K562 (cell line): ENCODE results near the gene HES4. TPM values are rescaled to one million over a fixed set of nuclear protein-coding genes. Genes with fewer than 3 reads are reported as not detected.

ENCODE experiments used
- BHLHE40 ChIP-seq: IDR thresholded peaks from 2 replicates; pipeline ENCODE4 v1.6.1; 2011; ENCODE audit warnings: low read length, improper control_type of control experiment
- CC2D1A ChIP-seq: fragments of 450-650 bp; IDR thresholded peaks from 2 replicates; pipeline ENCODE4 v1.6.1; 2017; ENCODE audit warnings: mild to moderate bottlenecking
- ETV5 ChIP-seq: sonication (generic); formaldehyde crosslinking; IDR thresholded peaks from 2 replicates; pipeline ENCODE4 v1.4.0; 2020; ENCODE audit warnings: low read depth, mild to moderate bottlenecking, missing genetic modification reagents
- GABPB2 ChIP-seq: fragments of 250-450 bp; sonication (Bioruptor Pico); conservative IDR thresholded peaks from 2 replicates; pipeline ENCODE4 v1.5.1; 2021; ENCODE audit warnings: mild to moderate bottlenecking
- HMGN3 ChIP-seq: IDR thresholded peaks from 2 replicates; pipeline ENCODE4 v1.6.1; 2011; ENCODE audit warnings: borderline replicate concordance, low read depth, mild to moderate bottlenecking, mixed read lengths, low read length; ENCODE audit not compliant: insufficient read length; ENCODE audit errors: extremely low read depth
- MECOM ChIP-seq: fragments of 250-450 bp; sonication (Bioruptor Pico); IDR thresholded peaks from 2 replicates; pipeline ENCODE4 v1.8.0; 2022; ENCODE audit warnings: inconsistent platforms
- PHB ChIP-seq: fragments of 250-450 bp; sonication (Bioruptor Pico); IDR thresholded peaks from 2 replicates; pipeline ENCODE4 v1.5.0; 2021
- PHF20 ChIP-seq: fragments of 450-650 bp; IDR thresholded peaks from 2 replicates; pipeline ENCODE4 v1.6.1; 2018; ENCODE audit not compliant: partially characterized antibody
- RBM14 ChIP-seq: fragments of 200-400 bp; formaldehyde crosslinking; IDR thresholded peaks from 2 replicates; pipeline ENCODE4 v1.6.1; 2018; ENCODE audit warnings: low read depth, mild to moderate bottlenecking, low read length, moderate library complexity, borderline replicate concordance; ENCODE audit not compliant: insufficient read depth
- RUNX1 ChIP-seq: sonication (generic); IDR thresholded peaks from 2 replicates; pipeline ENCODE4 v1.6.1; 2016; ENCODE audit warnings: antibody characterized with exemption, low read depth
- STAG1 ChIP-seq: sonication (generic); formaldehyde crosslinking; IDR thresholded peaks from 2 replicates; pipeline ENCODE4 v1.5.0; 2020; ENCODE audit warnings: missing genetic modification reagents, borderline replicate concordance
- U2AF2 ChIP-seq: fragments of 200-400 bp; formaldehyde crosslinking; optimal IDR thresholded peaks from 2 replicates; pipeline ENCODE3; 2017; ENCODE audit warnings: low read depth, mild to moderate bottlenecking, low read length
- ZFP36 ChIP-seq: fragments of 150-350 bp; IDR thresholded peaks from 2 replicates; pipeline ENCODE4 v1.6.1; 2018; ENCODE audit warnings: low read length, low read depth; ENCODE audit not compliant: partially characterized antibody
- ZNF253 ChIP-seq: fragments of 250-450 bp; sonication (Bioruptor Pico); conservative IDR thresholded peaks from 2 replicates; pipeline ENCODE4 v1.6.1; 2021; ENCODE audit warnings: mild to moderate bottlenecking
- ZNF668 ChIP-seq: fragments of 250-450 bp; sonication (Bioruptor Pico); IDR thresholded peaks from 2 replicates; pipeline ENCODE4 v1.8.0; 2022; ENCODE audit warnings: mild to moderate bottlenecking, inconsistent platforms
- polyA plus RNA-seq, 8 experiments: library from polyadenylated mRNA; depleted of rRNA in 4 of 8; stranded (reverse) in 5 of 8; unstranded in 3 of 8; fragments of >200 nt; fragmentation: Nextera tagmentation in 2 of 8; fragmentation: Illumina TruSeq in 1 of 8; extraction: Ambion mirVana in 2 of 8; extraction: Trizol in 1 of 8; gene quantifications; 2 replicates each; pipeline versions ENCODE4 v1.2.1 to v1.2.3, GENCODE V29; 2011 to 2014; ENCODE audit warnings: inconsistent platforms in 1 of 8, missing spikeins in 1 of 8
- total RNA-seq, 7 experiments: library from RNA; depleted of rRNA in 6 of 7; stranded (reverse); fragments of >200 nt in 6 of 7; fragmentation: Illumina TruSeq in 2 of 7; extraction: Trizol in 2 of 7; gene quantifications; 2 replicates each; pipeline versions ENCODE4 v1.2.1 to v1.2.3, GENCODE V29; 2011 to 2021; ENCODE audit warnings: low replicate concordance in 1 of 7
- TF ChIP-seq, protein P1 (sequence below): sonication (generic); formaldehyde crosslinking; IDR thresholded peaks from 2 replicates; pipeline ENCODE4 v1.8.0; 2022; ENCODE audit warnings: mild to moderate bottlenecking, missing genetic modification reagents
- TF ChIP-seq, protein P2 (sequence below), 3 experiments: fragments of 200-800 bp in 1 of 3; sonication (Bioruptor generic) in 1 of 3; sonication (generic) in 1 of 3; formaldehyde crosslinking in 1 of 3; IDR thresholded peaks; 2 replicates each; pipeline versions ENCODE4 v1.6.1 to v1.8.0; 2016 to 2022; ENCODE audit warnings: mild to moderate bottlenecking in 2 of 3, missing compliant biosample characterization in 2 of 3, missing genetic modification characterization in 2 of 3, missing genetic modification reagents in 1 of 3
- TF ChIP-seq, protein P3 (sequence below), 2 experiments: fragments of 450-650 bp; IDR thresholded peaks; 2 replicates each; pipeline ENCODE4 v1.6.1; 2018; ENCODE audit warnings: mild to moderate bottlenecking in 2 of 2, low read depth in 1 of 2; ENCODE audit not compliant: partially characterized antibody in 2 of 2

The HES4 gene
- total and polyA plus RNA-seq, 9 of the 15 experiments (the other 6 are each of a cell fraction or from before 2014, with no cell fraction given): 0.21 to 43.7 (median 5.3) TPM; not detected in 2

DNA sequence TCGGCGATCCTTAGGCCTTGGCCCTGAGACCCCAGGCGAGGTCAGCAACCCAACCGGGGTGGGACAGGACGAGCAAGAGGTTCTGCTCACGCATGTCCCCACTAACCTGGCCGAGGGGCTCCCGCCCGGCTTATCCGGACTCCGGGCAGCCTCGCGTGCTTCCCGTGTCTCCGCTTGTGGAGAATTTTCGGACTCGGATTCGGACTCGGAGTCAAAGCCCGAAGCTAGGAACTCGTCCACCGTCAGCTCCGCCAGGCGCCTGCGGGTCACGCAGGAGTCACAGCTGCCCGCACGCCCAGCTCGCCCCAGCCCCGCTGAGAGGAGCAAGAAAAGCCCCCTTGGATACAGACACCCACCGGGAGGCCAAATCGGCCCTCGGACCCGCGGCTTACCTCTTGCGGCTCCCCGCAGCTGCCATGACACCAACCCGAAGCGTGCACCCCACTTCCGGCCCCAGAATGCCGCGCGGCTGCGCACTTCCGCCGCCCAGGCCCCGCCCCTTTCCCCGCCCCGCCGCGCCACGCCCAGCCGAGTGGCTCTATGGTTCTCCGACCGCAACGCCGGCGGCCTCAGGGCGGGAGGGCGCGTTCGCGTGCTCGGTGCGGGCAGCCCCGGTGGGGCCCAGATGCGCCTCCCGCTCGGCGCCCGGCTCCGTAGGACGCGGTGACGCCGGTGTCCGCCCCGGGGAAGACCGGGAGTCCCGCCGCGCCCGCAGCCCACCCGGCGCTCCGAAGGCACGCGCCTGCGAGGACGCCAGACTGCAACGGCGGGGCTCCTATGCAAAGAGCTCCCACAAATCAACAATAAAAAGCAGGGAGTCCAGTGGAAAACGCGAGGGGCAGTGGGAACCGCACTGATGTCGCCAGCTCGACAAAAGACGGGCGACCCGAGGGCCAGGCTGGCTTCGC lies 40.8 kb downstream of the HES4 start, which contains the start of gene NOC2L (continued):
- TF ChIP-seq, protein P1, sequence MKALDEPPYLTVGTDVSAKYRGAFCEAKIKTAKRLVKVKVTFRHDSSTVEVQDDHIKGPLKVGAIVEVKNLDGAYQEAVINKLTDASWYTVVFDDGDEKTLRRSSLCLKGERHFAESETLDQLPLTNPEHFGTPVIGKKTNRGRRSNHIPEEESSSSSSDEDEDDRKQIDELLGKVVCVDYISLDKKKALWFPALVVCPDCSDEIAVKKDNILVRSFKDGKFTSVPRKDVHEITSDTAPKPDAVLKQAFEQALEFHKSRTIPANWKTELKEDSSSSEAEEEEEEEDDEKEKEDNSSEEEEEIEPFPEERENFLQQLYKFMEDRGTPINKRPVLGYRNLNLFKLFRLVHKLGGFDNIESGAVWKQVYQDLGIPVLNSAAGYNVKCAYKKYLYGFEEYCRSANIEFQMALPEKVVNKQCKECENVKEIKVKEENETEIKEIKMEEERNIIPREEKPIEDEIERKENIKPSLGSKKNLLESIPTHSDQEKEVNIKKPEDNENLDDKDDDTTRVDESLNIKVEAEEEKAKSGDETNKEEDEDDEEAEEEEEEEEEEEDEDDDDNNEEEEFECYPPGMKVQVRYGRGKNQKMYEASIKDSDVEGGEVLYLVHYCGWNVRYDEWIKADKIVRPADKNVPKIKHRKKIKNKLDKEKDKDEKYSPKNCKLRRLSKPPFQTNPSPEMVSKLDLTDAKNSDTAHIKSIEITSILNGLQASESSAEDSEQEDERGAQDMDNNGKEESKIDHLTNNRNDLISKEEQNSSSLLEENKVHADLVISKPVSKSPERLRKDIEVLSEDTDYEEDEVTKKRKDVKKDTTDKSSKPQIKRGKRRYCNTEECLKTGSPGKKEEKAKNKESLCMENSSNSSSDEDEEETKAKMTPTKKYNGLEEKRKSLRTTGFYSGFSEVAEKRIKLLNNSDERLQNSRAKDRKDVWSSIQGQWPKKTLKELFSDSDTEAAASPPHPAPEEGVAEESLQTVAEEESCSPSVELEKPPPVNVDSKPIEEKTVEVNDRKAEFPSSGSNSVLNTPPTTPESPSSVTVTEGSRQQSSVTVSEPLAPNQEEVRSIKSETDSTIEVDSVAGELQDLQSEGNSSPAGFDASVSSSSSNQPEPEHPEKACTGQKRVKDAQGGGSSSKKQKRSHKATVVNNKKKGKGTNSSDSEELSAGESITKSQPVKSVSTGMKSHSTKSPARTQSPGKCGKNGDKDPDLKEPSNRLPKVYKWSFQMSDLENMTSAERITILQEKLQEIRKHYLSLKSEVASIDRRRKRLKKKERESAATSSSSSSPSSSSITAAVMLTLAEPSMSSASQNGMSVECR (CRISPR knock-in tag): peak; percentile 91
- peak; percentile 59 for TF ChIP-seq HMGN3
- TF ChIP-seq, protein P2, sequence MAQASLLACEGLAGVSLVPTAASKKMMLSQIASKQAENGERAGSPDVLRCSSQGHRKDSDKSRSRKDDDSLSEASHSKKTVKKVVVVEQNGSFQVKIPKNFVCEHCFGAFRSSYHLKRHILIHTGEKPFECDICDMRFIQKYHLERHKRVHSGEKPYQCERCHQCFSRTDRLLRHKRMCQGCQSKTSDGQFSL (CRISPR knock-in tag; IDR thresholded peaks at IDR 0.05): no peak
- TF ChIP-seq, protein P2 (tag; IDR thresholded peaks at IDR 0.05): no peak
- peak; percentile 88 for TF ChIP-seq PHF20
- TF ChIP-seq ZFP36: peak; percentile 88
- no peak for TF ChIP-seq RUNX1
- TF ChIP-seq MECOM (CRISPR knock-in tag): no peak
- TF ChIP-seq, protein P3, sequence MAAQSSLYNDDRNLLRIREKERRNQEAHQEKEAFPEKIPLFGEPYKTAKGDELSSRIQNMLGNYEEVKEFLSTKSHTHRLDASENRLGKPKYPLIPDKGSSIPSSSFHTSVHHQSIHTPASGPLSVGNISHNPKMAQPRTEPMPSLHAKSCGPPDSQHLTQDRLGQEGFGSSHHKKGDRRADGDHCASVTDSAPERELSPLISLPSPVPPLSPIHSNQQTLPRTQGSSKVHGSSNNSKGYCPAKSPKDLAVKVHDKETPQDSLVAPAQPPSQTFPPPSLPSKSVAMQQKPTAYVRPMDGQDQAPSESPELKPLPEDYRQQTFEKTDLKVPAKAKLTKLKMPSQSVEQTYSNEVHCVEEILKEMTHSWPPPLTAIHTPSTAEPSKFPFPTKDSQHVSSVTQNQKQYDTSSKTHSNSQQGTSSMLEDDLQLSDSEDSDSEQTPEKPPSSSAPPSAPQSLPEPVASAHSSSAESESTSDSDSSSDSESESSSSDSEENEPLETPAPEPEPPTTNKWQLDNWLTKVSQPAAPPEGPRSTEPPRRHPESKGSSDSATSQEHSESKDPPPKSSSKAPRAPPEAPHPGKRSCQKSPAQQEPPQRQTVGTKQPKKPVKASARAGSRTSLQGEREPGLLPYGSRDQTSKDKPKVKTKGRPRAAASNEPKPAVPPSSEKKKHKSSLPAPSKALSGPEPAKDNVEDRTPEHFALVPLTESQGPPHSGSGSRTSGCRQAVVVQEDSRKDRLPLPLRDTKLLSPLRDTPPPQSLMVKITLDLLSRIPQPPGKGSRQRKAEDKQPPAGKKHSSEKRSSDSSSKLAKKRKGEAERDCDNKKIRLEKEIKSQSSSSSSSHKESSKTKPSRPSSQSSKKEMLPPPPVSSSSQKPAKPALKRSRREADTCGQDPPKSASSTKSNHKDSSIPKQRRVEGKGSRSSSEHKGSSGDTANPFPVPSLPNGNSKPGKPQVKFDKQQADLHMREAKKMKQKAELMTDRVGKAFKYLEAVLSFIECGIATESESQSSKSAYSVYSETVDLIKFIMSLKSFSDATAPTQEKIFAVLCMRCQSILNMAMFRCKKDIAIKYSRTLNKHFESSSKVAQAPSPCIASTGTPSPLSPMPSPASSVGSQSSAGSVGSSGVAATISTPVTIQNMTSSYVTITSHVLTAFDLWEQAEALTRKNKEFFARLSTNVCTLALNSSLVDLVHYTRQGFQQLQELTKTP (IDR thresholded peaks at IDR 0.05; ENCODE audit: low read depth in 1 of 2, partially characterized antibody in 2 of 2): peak in 1 of 2 experiments; percentile 65
- no peak for TF ChIP-seq GABPB2 (CRISPR knock-in tag)
- TF ChIP-seq ZNF668 (CRISPR knock-in tag): no peak
- no peak for TF ChIP-seq RBM14
- TF ChIP-seq STAG1 (CRISPR knock-in tag): no peak
- TF ChIP-seq CC2D1A: no peak
- TF ChIP-seq BHLHE40: peak; percentile 42; the same call in 1 of the 2 replicates
- TF ChIP-seq PHB: no peak
- peak; percentile 69 for TF ChIP-seq ETV5
- no peak for TF ChIP-seq ZNF253 (CRISPR knock-in tag)
- no peak for TF ChIP-seq U2AF2
